Parathyroid adenoma (tissue), 2 donors: ENCODE results near the gene ST6GAL1.

Experiments
- H2AFZ ChIP-seq: fragments of 300-600 bp; sonication (generic); one replicate; pipeline ENCODE4 v1.7.0; 2017; ENCODE audit warnings: antibody characterized with exemption, mild to moderate bottlenecking
- H3K27ac ChIP-seq: fragments of 300-600 bp; sonication (generic); one replicate; pipeline ENCODE4 v1.7.0; 2017
- H3K27me3 ChIP-seq: fragments of 300-600 bp; sonication (generic); one replicate; pipeline ENCODE4 v1.7.0; 2017; ENCODE audit warnings: low read length; ENCODE audit not compliant: control insufficient read depth, insufficient read depth
- H3K36me3 ChIP-seq: fragments of 300-600 bp; sonication (generic); one replicate; pipeline ENCODE4 v1.7.0; 2017; ENCODE audit warnings: low read length; ENCODE audit not compliant: control insufficient read depth, insufficient read depth
- H3K4me1 ChIP-seq: fragments of 300-600 bp; sonication (generic); one replicate; pipeline ENCODE4 v1.7.0; 2017; ENCODE audit warnings: control low read depth
- H3K4me2 ChIP-seq: fragments of 300-600 bp; sonication (generic); one replicate; pipeline ENCODE4 v1.7.0; 2017; ENCODE audit warnings: low read length
- H3K4me3 ChIP-seq: fragments of 300-600 bp; sonication (generic); one replicate; pipeline ENCODE4 v1.7.0; 2017; ENCODE audit warnings: low read depth, low read length
- H3K79me2 ChIP-seq: fragments of 300-600 bp; sonication (generic); one replicate; pipeline ENCODE4 v1.7.0; 2017; ENCODE audit warnings: control low read depth
- H3K9ac ChIP-seq: fragments of 300-600 bp; sonication (generic); one replicate; pipeline ENCODE4 v1.7.0; 2017; ENCODE audit warnings: mild to moderate bottlenecking
- H3K9me3 ChIP-seq: fragments of 300-600 bp; sonication (generic); one replicate; pipeline ENCODE4 v1.7.0; 2017; ENCODE audit warnings: low read length; ENCODE audit not compliant: control insufficient read depth
- CTCF ChIP-seq: fragments of 300-600 bp; sonication (generic); IDR thresholded peaks from one replicate; pipeline ENCODE4 v1.7.0; 2017; ENCODE audit warnings: antibody characterized with exemption, mild to moderate bottlenecking
- donor health status: primary hyperparathyroidism.

ST6GAL1 gene

DNA sequence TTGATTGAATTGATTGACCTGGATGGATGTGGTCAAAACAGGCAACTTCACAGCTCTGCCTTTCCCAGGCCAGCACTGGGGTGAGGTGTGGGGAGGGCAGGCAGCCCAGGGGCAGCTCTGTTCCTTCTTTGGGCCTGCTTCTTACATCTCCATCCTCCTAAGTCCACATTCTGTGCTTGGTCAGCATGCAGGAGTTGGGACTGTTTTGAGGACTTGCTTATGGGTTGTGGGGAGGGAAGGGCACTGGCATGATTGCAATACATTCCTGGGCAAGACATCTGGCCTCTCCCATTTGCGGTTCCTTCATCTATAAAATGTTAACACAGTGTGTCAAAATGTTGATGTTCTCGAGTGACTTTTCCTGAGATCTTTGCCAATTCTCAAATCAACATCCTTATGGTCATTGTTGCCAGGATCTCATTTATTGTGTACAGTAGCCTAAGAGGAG, 84.1 kb downstream of the ST6GAL1 start:
- Histone ChIP-seq H3K9me3 (no peaks in the 10 kb centered on the region), H3K27me3 (no peaks in the 10 kb centered on the region), H2AFZ (no peak overlapping the region), H3K4me3 (no peak overlapping the region), H3K4me2 (no peak overlapping the region), H3K9ac (no peak overlapping the region), H3K36me3 (no peaks in the 10 kb centered on the region), H3K27ac (no peak overlapping the region), H3K79me2 (no peaks in the 10 kb centered on the region), H3K4me1 (no peaks in the 10 kb centered on the region)
- TF ChIP-seq CTCF, result no peak

- no peak overlapping the region for H3K27ac ChIP-seq
Measured at GRCh38 chr3:187015903-187016638, 85.7 kb downstream of the ST6GAL1 start.

DNA sequence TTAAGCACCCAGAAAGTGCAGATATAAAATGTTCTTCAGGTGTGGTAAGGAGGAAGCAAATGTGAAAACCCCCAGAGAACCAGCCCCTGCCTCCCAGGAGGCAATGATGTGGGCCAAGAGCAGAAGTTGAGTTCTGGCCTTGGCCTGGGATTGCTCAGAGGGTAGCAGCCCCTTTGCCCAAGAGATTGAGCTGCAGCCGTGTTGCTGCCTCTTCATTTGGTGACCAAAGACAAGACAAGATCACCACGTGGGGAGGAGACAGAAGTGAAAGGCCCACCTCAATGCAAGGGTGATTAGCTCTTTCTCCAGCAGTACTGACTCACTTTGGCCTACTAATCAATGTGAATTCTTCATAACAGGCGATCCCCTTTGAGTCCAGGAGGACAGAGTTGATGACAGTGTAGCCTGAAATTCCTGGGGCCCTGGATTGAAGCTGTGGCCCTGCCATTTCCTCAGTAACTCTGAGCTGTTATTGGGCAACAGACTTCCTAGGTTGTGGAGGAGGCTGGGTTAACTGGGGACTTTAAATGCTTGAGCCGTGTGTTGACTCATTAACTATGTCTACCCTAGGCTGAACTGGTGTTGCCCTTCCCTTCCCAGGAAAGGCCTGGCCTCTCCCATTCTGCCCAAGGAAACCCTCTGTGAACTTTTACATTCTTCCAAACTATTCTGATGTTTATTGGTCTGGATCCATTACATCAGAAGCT, 86.5 kb downstream of the ST6GAL1 start:
- no peak overlapping the region for H2AFZ ChIP-seq
- H3K4me3 ChIP-seq, result no peak overlapping the region
- H3K9ac ChIP-seq, result no peak overlapping the region
- no peak for TF ChIP-seq CTCF
- H3K9me3 ChIP-seq, result no peaks in the 10 kb centered on the region
- no peaks in the 10 kb centered on the region for H3K36me3 ChIP-seq
- H3K4me2 ChIP-seq, result no peak overlapping the region
- H3K27me3 ChIP-seq, result no peaks in the 10 kb centered on the region
- no peak overlapping the region for H3K27ac ChIP-seq
- no peaks in the 10 kb centered on the region for H3K4me1 ChIP-seq
- H3K79me2 ChIP-seq, result no peaks in the 10 kb centered on the region

More at GRCh38 chr3:187015903-187016638, 85.7 kb downstream of the ST6GAL1 start:
- Histone ChIP-seq H3K79me2 (no peaks in the 10 kb centered on the region), H3K9me3 (no peaks in the 10 kb centered on the region), H2AFZ (no peak overlapping the region), H3K36me3 (no peaks in the 10 kb centered on the region), H3K4me3 (no peak overlapping the region), H3K4me2 (no peak overlapping the region), H3K9ac (no peak overlapping the region), H3K4me1 (no peaks in the 10 kb centered on the region), H3K27me3 (no peaks in the 10 kb centered on the region)
- no peak for TF ChIP-seq CTCF

- no peak for TF ChIP-seq CTCF
- Histone ChIP-seq H3K36me3 (no peaks in the 10 kb centered on the region), H3K79me2 (no peaks in the 10 kb centered on the region), H3K4me2 (no peak overlapping the region), H3K4me3 (no peak overlapping the region), H3K27ac (no peak overlapping the region), H3K27me3 (no peaks in the 10 kb centered on the region), H2AFZ (no peak overlapping the region), H3K9me3 (no peaks in the 10 kb centered on the region), H3K4me1 (no peaks in the 10 kb centered on the region), H3K9ac (no peak overlapping the region)
Measured at GRCh38 chr3:187017511-187018230, 87.3 kb downstream of the ST6GAL1 start.
